Measurements from ENCODE around the gene FABP3.
A peak's percentile ranks its signal among the peaks of the same experiment; 100 is the strongest.

FABP3 gene

GRCh38 chr1:31344503-31344902 is 28.4 kb downstream of the FABP3 start:
- Histone ChIP-seq H3K9me3 (ENCODE audit: control insufficient read depth, insufficient read depth, low read depth, low read length) (no peaks in the 10 kb centered on the region), H3K36me3 (ENCODE audit: control insufficient read depth in 2 of 2, insufficient read depth in 1 of 2, low read length in 2 of 2) (peaks cover 8 to 41% of the 10 kb centered on the region in 2 experiments; a peak in 2 of 3 replicates)
- CTCF ChIA-PET, result interaction anchor here (0.7 kb wide), 1 partner anchor 579 kb away, joined by 6 read pairs; no protein-coding TSS in a partner anchor

GRCh38 chr1:31336687-31337467 is 36.0 kb downstream of the FABP3 start:
- no peak overlapping the region for H3K27ac ChIP-seq (ENCODE audit: extremely low read depth, low read depth, low read length)
- CTCF ChIA-PET, result interaction anchor here (0.6 to 1.7 kb wide), 7 partner anchors 11 to 205 kb away, joined by 3 to 7 read pairs (median 3); no protein-coding TSS in a partner anchor
- H3K4me3 ChIP-seq (ENCODE audit: low read depth, low read length), result no peak overlapping the region
- no peaks in the 10 kb centered on the region for H3K4me1 ChIP-seq (ENCODE audit: control insufficient read depth, insufficient read depth, low read length)
- peaks cover 15 to 25% of the 10 kb centered on the region in 2 experiments; a peak in 2 of 3 replicates for H3K36me3 ChIP-seq (ENCODE audit: control insufficient read depth in 2 of 2, insufficient read depth in 1 of 2, low read length in 2 of 2)
- no peaks in the 10 kb centered on the region for H3K9me3 ChIP-seq (ENCODE audit: control insufficient read depth, insufficient read depth, low read depth, low read length)
- POLR2A ChIA-PET, result interaction anchor here (0.7 to 1.2 kb wide), 2 partner anchors 40 to 492 kb away, joined by 3 to 4 read pairs; partner anchors contain the start of genes SNRNP40 and ZCCHC17
- no peak for TF ChIP-seq ZNF623 (tag by site-specific recombination; IDR thresholded peaks at IDR 0.05)
- no peak for TF ChIP-seq CTCF (tag by site-specific recombination; IDR thresholded peaks at IDR 0.05)
- TF ChIP-seq ZNF266 (tag by site-specific recombination; IDR thresholded peaks at IDR 0.05; ENCODE audit: low read depth), result no peak
- TF ChIP-seq PRDM1 (tag by site-specific recombination; IDR thresholded peaks at IDR 0.05), result no peak
- TF ChIP-seq ZSCAN16 (tag by site-specific recombination; IDR thresholded peaks at IDR 0.05), result no peak
- no peak for TF ChIP-seq ZNF280D (tag by site-specific recombination; IDR thresholded peaks at IDR 0.05)
- no peak for TF ChIP-seq ZNF473 (tag by site-specific recombination; IDR thresholded peaks at IDR 0.05)
- TF ChIP-seq ZNF571 (tag by site-specific recombination; IDR thresholded peaks at IDR 0.05), result no peak
- TF ChIP-seq ZNF521 (tag by site-specific recombination; IDR thresholded peaks at IDR 0.05), result no peak
- no peak for TF ChIP-seq ZNF785 (tag by site-specific recombination; IDR thresholded peaks at IDR 0.05)
- TF ChIP-seq ZBTB26 (tag by site-specific recombination; optimal IDR thresholded peaks at IDR 0.05), result no peak
- TF ChIP-seq ZNF155 (tag by site-specific recombination; IDR thresholded peaks at IDR 0.05), result no peak

More at GRCh38 chr1:31344503-31344902, 28.4 kb downstream of the FABP3 start:
- POLR2A ChIA-PET, result no interaction called here
- no peak for TF ChIP-seq CTCF (tag by site-specific recombination; IDR thresholded peaks at IDR 0.05)
- no peak for TF ChIP-seq ZNF600 (tag by site-specific recombination; IDR thresholded peaks at IDR 0.05)
- TF ChIP-seq PRDM10 (tag by site-specific recombination; IDR thresholded peaks at IDR 0.05), result peak; percentile 62
- Histone ChIP-seq H3K4me3 (ENCODE audit: low read depth, low read length) (no peak overlapping the region), H3K27ac (ENCODE audit: extremely low read depth, low read depth, low read length) (no peak overlapping the region), H3K4me1 (ENCODE audit: control insufficient read depth, insufficient read depth, low read length) (no peaks in the 10 kb centered on the region)

Data from HEK293 (cell line).